MM.1S (cell line): ENCODE results near the gene FAM124B.

Experiments used
- DNase-seq: peaks from one replicate; pipeline ENCODE4 v3.0.0-alpha.2; 2015
- H2AFZ ChIP-seq: fragments of 300-600 bp; sonication (generic); 2 replicates; pipeline ENCODE4 v1.6.0; 2016; ENCODE audit warnings: antibody characterized with exemption, low read length
- H3F3A ChIP-seq: fragments of 300-600 bp; sonication (generic); 2 replicates; pipeline ENCODE4 v1.6.1; 2016; ENCODE audit warnings: mild to moderate bottlenecking, antibody characterized with exemption, low read length, moderate library complexity, mixed read lengths; ENCODE audit not compliant: insufficient read depth
- H3K27ac ChIP-seq: fragments of 300-600 bp; sonication (generic); 2 replicates; pipeline ENCODE4 v1.5.1; 2016; ENCODE audit warnings: mild to moderate bottlenecking, low read length
- H3K27me3 ChIP-seq: fragments of 300-600 bp; sonication (generic); replicated peaks from 2 replicates; pipeline ENCODE4 v1.6.0; 2016; ENCODE audit warnings: low read length; ENCODE audit not compliant: insufficient read depth
- H3K36me3 ChIP-seq: fragments of 300-600 bp; sonication (generic); replicated peaks from 2 replicates; pipeline ENCODE4 v1.6.1; 2016; ENCODE audit warnings: mild to moderate bottlenecking, low read length, mixed read lengths; ENCODE audit not compliant: insufficient read depth
- H3K4me1 ChIP-seq: fragments of 300-600 bp; sonication (generic); 2 replicates; pipeline ENCODE4 v1.6.1; 2016; ENCODE audit warnings: low read length, mixed read lengths
- H3K4me2 ChIP-seq: fragments of 300-600 bp; sonication (generic); 2 replicates; pipeline ENCODE4 v1.6.0; 2016; ENCODE audit warnings: low read depth, low read length
- H3K4me3 ChIP-seq: fragments of 300-600 bp; sonication (generic); 2 replicates; pipeline ENCODE4 v1.5.1; 2016; ENCODE audit warnings: low read length, mixed read lengths
- H3K79me2 ChIP-seq: fragments of 300-600 bp; sonication (generic); 2 replicates; pipeline ENCODE4 v1.6.1; 2016; ENCODE audit warnings: mixed run types, low read length, mixed read lengths
- H3K9ac ChIP-seq: fragments of 300-600 bp; sonication (generic); 2 replicates; pipeline ENCODE4 v1.6.1; 2016; ENCODE audit warnings: low read length, mixed read lengths
- H3K9me2 ChIP-seq: fragments of 300-600 bp; sonication (generic); replicated peaks from 2 replicates; pipeline ENCODE4 v1.6.1; 2016; ENCODE audit warnings: mild to moderate bottlenecking, low read length, mixed read lengths; ENCODE audit not compliant: insufficient read depth
- H3K9me3 ChIP-seq: fragments of 300-600 bp; sonication (generic); replicated peaks from 2 replicates; pipeline ENCODE4 v1.6.1; 2016; ENCODE audit warnings: mild to moderate bottlenecking, low read length, mixed read lengths; ENCODE audit not compliant: insufficient read depth
- H4K20me1 ChIP-seq: fragments of 300-600 bp; sonication (generic); 2 replicates; pipeline ENCODE4 v1.6.1; 2016; ENCODE audit warnings: mild to moderate bottlenecking, low read length, moderate library complexity, mixed read lengths; ENCODE audit not compliant: insufficient read depth
- EZH2 ChIP-seq: fragments of 300-600 bp; sonication (generic); optimal IDR thresholded peaks from 2 replicates; pipeline ENCODE3; 2017; ENCODE audit warnings: low read depth, mild to moderate bottlenecking, antibody characterized with exemption, low read length, mixed read lengths
- EZH2phosphoT487 ChIP-seq: fragments of 300-600 bp; sonication (generic); IDR thresholded peaks from 2 replicates; pipeline ENCODE4 v1.6.1; 2018; ENCODE audit warnings: antibody characterized with exemption, low read length
- TF ChIP-seq, protein P1 (sequence below): fragments of 300-600 bp; sonication (generic); IDR thresholded peaks from 2 replicates; pipeline ENCODE4 v1.5.1; 2016; ENCODE audit warnings: antibody characterized with exemption, low read length, mixed read lengths

Gene FAM124B

GRCh38 chr2:224413381-224413780 lies 11.5 kb upstream of the FAM124B start:
- H3K27me3 ChIP-seq, result no peaks in the 10 kb centered on the region
- TF ChIP-seq EZH2, result no peak
- TF ChIP-seq EZH2phosphoT487, result no peak
- TF ChIP-seq, protein P1, sequence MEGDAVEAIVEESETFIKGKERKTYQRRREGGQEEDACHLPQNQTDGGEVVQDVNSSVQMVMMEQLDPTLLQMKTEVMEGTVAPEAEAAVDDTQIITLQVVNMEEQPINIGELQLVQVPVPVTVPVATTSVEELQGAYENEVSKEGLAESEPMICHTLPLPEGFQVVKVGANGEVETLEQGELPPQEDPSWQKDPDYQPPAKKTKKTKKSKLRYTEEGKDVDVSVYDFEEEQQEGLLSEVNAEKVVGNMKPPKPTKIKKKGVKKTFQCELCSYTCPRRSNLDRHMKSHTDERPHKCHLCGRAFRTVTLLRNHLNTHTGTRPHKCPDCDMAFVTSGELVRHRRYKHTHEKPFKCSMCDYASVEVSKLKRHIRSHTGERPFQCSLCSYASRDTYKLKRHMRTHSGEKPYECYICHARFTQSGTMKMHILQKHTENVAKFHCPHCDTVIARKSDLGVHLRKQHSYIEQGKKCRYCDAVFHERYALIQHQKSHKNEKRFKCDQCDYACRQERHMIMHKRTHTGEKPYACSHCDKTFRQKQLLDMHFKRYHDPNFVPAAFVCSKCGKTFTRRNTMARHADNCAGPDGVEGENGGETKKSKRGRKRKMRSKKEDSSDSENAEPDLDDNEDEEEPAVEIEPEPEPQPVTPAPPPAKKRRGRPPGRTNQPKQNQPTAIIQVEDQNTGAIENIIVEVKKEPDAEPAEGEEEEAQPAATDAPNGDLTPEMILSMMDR, result no peak
- H3K9ac ChIP-seq, result no peak overlapping the region
- no peaks in the 10 kb centered on the region for H3K9me3 ChIP-seq
- DNase-seq, result no peak
- H3K4me2 ChIP-seq, result no peak overlapping the region
- H4K20me1 ChIP-seq, result no peaks in the 10 kb centered on the region
- no peaks in the 10 kb centered on the region for H3K9me2 ChIP-seq
- no peak overlapping the region for H3K4me3 ChIP-seq
- H3K79me2 ChIP-seq, result no peaks in the 10 kb centered on the region
- H3K4me1 ChIP-seq, result no peaks in the 10 kb centered on the region
- H2AFZ ChIP-seq, result no peak overlapping the region
- H3F3A ChIP-seq, result no peaks in the 10 kb centered on the region
- H3K27ac ChIP-seq, result no peak overlapping the region
- no peaks in the 10 kb centered on the region for H3K36me3 ChIP-seq

- no peak overlapping the region for H3K27ac ChIP-seq
- H3K4me1 ChIP-seq, result no peaks in the 10 kb centered on the region
- H3K4me2 ChIP-seq, result no peak overlapping the region
- no peak for DNase-seq
- no peak for TF ChIP-seq EZH2
- no peak for TF ChIP-seq EZH2phosphoT487
- TF ChIP-seq, protein P1, result no peak
- H3K9me3 ChIP-seq, result no peaks in the 10 kb centered on the region
- H4K20me1 ChIP-seq, result no peaks in the 10 kb centered on the region
- H3K36me3 ChIP-seq, result no peaks in the 10 kb centered on the region
- H3K9ac ChIP-seq, result no peak overlapping the region
- no peaks in the 10 kb centered on the region for H3F3A ChIP-seq
- no peak overlapping the region for H2AFZ ChIP-seq
- no peaks in the 10 kb centered on the region for H3K79me2 ChIP-seq
- no peak overlapping the region for H3K4me3 ChIP-seq
- no peaks in the 10 kb centered on the region for H3K27me3 ChIP-seq
- H3K9me2 ChIP-seq, result no peaks in the 10 kb centered on the region
Observed at GRCh38 chr2:224412141-224413015, 10.5 kb upstream of the FAM124B start.

DNA sequence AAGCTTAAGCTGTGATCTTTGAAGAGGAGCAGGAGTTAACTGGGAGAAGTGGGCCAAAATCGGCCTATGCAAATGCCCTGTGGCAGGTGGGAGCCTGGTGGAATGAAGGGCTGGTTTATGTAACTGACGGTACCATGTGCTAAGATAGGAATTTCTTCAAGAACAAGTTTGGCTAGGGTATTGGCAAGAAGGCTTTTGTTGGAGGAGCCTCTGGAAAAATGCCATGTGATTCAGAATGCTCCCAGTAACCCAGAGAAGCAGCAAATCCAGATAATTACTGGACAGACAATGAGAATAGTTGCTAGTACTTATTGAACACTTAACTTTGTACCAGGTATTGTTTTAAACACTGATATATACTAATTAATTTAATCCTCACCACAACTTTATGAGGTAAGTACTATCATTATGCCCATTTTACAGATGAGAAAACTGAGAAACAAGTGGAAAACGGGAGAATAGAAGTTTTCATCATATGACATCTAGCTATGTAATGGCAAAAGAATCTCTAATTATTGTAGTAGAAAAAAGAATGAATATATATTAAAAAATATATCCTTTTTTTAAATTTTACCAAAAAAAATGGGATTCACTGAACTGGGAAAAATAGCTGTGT lies 9.1 kb upstream of the FAM124B start:
- DNase-seq, result no peak
- TF ChIP-seq, protein P1, result no peak
- TF ChIP-seq EZH2phosphoT487, result no peak
- TF ChIP-seq EZH2, result no peak
- no peaks in the 10 kb centered on the region for H3K27me3 ChIP-seq
- no peaks in the 10 kb centered on the region for H3K36me3 ChIP-seq
- H3K9ac ChIP-seq, result no peak overlapping the region
- H3K27ac ChIP-seq, result no peak overlapping the region
- no peaks in the 10 kb centered on the region for H3F3A ChIP-seq
- H2AFZ ChIP-seq, result no peak overlapping the region
- no peaks in the 10 kb centered on the region for H3K79me2 ChIP-seq
- H3K9me2 ChIP-seq, result no peaks in the 10 kb centered on the region
- no peaks in the 10 kb centered on the region for H3K4me1 ChIP-seq
- H3K4me2 ChIP-seq, result no peak overlapping the region
- no peaks in the 10 kb centered on the region for H3K9me3 ChIP-seq
- H3K4me3 ChIP-seq, result no peak overlapping the region
- H4K20me1 ChIP-seq, result no peaks in the 10 kb centered on the region
